GM15510 (cell line): ENCODE data around the gene GRPEL1.

ENCODE experiments used
- POLR2A ChIP-seq: IDR thresholded peaks from 3 replicates; pipeline ENCODE4 v1.6.1; 2011; ENCODE audit warnings: borderline replicate concordance; ENCODE audit not compliant: insufficient read length; ENCODE audit errors: extremely low read depth

Gene GRPEL1

DNA sequence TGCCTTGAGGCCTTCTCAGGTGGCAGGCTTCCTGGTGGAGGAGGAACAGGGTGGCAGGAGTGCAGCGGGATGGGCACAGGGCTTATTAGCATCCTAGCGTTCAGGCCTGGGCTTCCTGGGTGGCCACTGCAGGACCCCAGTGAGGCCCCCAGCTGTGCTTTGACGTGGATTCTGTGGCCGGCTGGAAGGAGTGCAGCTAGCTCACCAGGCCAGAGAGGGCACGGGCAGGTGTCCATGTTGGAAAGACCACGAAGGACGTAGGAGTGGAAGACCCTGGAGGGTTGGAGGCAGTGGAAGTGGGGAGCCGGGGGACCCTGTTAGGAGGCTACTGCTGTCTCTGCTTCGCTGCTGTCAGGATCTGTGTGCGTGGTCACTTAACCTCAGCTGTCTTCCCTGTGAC lies 37.9 kb downstream of the GRPEL1 start:
- TF ChIP-seq POLR2A, result no peak

DNA sequence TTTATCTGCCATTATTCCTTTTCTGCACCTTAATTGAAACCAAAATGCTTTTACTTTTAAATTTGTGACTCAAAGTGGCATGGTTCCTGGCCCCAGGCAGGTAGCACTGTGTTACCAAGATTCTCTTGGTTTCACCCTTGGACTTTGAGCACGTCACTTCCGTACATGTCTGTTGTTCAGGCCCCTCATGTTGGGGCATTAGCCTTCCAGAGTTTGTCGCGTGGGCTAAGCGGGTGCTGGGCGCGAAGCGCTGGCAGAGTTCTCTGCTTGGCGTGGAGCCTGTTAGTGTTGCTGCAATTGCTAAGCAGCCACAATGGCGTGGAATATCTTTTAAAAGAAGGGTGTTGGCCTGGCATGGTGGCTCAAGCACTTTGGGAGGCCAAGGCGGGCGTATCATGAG lies 38.7 kb downstream of the GRPEL1 start:
- no peak for TF ChIP-seq POLR2A

DNA sequence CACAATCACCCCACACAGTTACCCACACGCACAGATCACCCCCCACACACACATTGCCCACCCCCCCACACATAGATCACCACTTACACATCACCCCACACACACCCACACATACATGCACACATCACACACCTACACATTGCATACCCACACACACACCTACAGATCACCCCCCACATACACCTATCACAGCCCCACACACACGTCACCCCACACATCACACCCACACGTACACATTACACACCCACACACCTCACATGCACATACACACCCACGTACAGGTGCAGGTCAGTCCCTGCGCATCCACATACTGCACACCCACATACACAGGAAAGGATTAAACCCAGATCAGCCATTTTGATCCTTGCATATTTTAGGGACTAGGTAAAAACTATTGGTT lies 40.0 kb downstream of the GRPEL1 start:
- TF ChIP-seq POLR2A, result no peak

DNA sequence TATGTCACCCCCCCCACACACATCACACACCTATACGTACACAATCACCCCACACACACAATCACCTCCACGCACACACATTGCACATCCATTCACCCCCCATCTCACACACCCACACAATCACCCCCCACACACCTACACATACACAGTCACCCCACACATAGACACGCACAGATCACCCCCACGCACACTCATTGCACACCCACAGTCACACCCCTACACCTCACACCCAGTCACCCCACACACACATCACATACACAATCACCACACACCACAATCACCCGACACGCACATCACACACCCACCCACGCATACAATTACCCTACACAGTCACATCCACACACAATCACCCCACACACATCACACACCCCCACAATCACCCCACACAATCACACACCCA lies 40.6 kb downstream of the GRPEL1 start:
- TF ChIP-seq POLR2A, result no peak

DNA sequence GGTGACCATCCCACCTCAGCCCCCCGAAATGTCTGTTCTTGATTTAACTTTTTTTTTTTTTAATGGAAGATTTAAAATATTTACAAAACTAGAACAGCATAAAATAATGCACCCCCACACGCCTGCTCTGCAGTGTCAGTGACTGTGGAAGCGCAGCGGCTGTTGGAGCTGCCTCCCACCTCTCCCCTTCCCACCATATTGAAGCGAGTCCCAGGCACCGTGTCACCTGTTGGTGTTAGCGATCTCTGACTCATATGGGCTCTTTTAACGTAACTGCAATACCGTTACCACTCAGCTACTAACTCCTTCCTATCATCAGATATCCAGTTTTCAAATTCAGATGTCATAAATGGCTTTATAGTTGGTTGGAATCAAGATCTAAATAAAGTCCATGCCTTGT lies 41.8 kb downstream of the GRPEL1 start:
- no peak for TF ChIP-seq POLR2A

DNA sequence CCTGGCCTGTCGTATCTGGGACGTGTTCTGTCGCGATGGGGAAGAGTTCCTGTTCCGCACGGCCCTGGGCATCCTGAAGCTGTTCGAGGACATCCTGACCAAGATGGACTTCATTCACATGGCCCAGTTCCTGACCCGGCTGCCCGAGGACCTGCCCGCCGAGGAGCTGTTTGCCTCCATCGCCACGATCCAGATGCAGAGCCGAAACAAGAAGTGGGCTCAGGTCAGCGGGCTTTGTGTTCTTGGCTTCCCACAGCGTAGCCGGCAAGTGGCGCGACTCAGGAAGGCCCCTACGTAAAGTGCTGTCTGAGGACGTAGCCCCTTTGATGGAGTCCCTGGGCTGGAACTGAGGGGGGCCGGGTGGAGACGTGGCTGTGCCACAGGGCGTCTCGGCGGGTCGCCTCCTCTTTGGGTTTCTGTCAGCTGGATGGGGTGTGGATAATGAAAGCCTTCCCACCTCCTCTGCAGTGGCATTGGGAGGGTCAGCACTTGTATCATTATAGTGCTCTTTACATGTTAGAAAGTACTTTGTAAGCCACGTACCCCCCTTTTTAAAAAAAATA lies 42.7 kb downstream of the GRPEL1 start:
- TF ChIP-seq POLR2A, result no peak

DNA sequence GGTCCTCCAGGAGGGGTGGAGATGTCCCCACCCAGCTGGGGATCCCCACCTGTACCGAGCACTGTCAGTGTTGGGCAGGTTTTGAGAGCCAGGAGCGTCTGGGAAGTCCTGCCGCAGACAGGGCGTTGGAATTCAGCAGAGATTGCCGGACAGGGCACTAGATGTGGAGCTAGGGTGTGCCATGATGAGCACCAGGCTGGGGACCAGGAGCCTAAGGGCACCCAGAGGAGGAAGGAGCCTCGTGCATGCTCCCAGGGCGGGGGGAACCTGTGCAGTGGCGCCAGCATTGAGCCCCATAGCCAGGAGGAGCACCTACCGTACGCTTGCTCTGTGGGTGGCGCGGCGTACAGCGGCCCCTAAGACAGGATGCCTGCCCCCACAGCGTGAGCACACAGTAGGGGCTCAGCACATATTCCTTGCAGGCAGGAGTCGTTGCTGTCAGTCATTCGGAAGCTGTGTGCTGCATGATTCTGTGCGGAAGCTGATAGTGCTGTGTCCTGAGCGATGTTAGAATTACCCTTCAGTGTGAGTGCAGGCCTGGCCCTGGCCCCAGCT lies 43.5 kb downstream of the GRPEL1 start:
- TF ChIP-seq POLR2A, result no peak

- TF ChIP-seq POLR2A, result no peak
Measured at GRCh38 chr4:7023901-7024300, 44.0 kb downstream of the GRPEL1 start.

GRCh38 chr4:7023486-7023885 lies 44.4 kb downstream of the GRPEL1 start:
- no peak for TF ChIP-seq POLR2A

- TF ChIP-seq POLR2A, result no peak
Measured at GRCh38 chr4:7021930-7022664, 45.8 kb downstream of the GRPEL1 start.

DNA sequence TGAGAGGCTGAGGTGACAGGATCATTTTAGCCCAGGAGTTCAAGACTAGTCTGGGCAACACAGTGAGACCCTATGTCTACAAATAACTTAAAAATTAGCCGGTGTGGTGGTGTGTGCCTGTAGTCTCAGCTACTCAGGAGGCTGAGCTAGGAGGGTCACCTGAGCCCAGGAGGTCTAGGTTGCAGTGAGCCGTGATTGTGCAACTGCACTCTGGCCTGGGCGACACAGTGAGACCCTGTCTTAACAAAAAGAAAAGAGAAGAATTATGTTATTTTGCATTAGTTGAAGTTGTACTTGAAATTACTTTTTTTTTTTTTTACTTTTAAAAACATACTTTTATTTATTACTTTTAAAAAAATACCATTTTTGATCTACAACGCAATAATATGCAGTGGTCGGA lies 46.5 kb downstream of the GRPEL1 start:
- no peak for TF ChIP-seq POLR2A

- TF ChIP-seq POLR2A, result no peak
Measured at GRCh38 chr4:7020856-7021255, 47.0 kb downstream of the GRPEL1 start.

DNA sequence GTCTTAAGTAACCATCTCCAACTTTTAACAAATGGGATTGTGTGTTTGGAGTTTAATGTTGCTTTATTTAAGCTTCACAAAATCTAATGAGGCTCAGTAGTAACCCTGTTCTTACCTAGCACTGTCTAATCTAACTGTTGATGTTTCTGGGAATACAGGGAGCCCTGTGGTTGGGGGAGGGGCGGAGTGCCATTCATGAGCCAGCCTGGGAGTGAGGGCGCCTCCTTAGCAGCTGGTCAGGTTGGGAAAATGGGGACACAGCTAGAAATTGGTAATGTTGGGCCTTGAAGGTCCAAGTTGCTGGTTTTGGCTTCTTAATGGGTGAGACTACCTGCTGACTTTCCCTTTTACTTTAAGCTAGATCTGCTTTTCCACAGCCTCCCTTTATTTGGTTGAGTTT lies 47.6 kb downstream of the GRPEL1 start:
- TF ChIP-seq POLR2A, result no peak

GRCh38 chr4:7019367-7019766 lies 48.5 kb downstream of the GRPEL1 start:
- TF ChIP-seq POLR2A, result no peak

DNA sequence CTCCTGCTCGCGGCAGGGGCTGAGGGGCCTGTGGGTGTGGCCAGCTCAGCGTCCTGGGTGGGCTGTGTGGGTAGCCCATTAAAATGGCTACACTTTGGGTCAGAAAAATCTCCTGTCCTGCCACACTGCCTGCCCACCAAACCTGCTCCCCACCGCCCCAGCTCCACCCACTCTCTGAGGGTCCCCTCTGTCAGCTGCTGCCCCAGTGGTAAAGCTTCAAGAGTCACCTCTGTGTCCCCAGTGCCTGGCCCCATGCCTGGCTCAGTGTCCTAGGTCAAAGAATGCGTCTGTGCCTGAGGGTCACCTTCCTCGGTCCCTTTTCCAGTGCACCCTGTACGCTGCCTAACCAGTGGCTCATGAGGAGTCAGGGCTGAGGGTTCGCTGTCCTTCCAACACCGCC lies 49.6 kb downstream of the GRPEL1 start:
- no peak for TF ChIP-seq POLR2A

DNA sequence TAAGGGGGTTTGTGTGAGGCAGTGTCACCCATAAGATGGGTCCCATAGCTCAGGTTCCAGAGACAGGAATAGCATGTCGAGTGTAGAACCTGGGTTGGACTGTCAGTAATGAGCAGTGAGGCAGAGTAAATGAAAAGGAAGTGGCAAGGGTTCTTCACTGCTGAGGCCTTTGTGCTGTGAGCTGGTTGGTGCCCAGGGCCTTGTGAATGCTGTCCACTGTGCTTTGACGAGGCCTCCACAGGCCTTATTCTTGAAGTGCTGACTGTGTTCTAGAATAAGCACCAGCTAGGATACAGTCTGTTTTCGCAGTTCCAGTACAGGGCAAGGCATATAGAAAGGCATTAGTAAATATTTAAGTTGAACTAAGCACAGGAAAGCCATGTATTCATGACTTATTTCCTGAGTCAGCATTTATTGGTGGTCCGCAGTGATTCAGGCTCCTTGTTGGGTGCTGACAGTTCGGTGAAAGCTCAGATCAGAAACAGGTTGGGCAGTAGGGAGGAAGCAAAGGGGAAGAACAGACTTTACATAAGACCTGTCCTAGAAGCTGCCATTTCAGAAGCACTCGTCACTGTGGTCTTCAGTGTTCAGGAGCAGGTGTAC lies 50.3 kb downstream of the GRPEL1 start:
- no peak for TF ChIP-seq POLR2A
